Epithelial cell of prostate (primary cell): ENCODE data around the gene PLEKHB1.
"Not testable (repeated sequence)": the region's sequence is repeated elsewhere in the genome, so short reads cannot be mapped to it uniquely, and the experiment has no call there.

Experiments used
- DNase-seq: peaks from one replicate; pipeline ENCODE4 v3.0.0-alpha.2; 2011; ENCODE audit warnings: low read depth, low spot score
- H3K27ac ChIP-seq: fragments of 450-650 bp; 2 replicates; pipeline ENCODE4 v1.5.1; 2017; ENCODE audit warnings: mild to moderate bottlenecking

The PLEKHB1 gene

DNA sequence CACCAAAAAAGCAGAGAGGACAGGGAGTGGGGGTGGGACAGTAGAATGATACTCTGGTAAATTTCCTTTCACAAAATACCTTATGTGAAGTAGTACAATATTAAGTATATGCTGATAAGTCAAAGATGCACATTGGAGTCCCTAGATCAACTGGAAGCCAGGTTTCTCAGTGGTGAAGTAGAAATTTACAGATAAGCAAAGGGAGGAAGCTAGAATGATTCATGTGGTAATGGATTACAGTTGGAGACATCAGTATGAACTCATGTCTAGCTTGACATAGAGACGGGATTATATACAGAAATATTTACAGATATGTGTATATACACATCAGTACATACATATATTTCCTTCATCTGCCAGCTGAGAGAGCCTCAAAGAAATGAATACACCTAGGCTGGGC lies 21.5 kb downstream of the PLEKHB1 start:
- no peak for DNase-seq
- H3K27ac ChIP-seq = no peak overlapping the region

DNA sequence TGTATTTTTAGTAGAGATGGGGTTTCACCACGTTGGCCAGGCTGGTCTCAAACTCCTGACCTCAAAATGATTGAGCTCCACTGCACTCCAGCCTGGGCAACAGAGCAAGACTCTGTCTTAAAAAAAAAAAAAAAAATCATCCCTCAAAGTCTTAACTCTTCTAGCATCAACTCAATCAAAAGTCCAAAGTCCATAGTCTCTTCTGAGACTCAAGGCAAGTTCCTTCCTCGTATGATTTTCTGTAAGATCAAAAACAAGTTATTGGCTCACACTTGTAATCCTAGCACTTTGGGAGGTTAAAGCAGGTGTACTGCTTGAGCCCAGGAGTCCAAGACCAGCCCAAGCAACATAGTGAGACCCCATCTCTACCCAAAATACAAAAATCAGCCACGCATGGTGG lies 24.4 kb downstream of the PLEKHB1 start:
- no peak overlapping the region for H3K27ac ChIP-seq
- no peak for DNase-seq

DNA sequence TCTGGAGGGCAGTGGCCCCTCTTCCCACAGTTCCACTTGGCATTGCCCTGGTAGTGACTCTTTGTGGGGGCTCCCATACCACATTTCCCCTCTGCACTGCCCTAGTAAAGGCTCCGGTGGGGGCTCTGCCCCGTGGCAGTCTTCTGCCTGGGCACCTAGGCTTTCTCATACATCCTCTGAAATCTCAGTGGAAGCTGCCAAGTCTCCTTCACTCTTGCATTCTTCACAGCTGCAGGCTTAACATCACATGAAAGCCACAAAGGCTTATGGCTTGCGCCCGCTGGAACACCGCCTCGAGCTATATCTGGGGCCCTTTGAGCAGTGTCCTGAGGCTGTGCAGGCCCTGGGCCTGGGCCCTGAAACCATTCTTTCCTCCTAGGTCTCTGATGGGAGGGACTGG lies 25.3 kb downstream of the PLEKHB1 start:
- H3K27ac ChIP-seq = no peak overlapping the region
- no peak for DNase-seq

DNA sequence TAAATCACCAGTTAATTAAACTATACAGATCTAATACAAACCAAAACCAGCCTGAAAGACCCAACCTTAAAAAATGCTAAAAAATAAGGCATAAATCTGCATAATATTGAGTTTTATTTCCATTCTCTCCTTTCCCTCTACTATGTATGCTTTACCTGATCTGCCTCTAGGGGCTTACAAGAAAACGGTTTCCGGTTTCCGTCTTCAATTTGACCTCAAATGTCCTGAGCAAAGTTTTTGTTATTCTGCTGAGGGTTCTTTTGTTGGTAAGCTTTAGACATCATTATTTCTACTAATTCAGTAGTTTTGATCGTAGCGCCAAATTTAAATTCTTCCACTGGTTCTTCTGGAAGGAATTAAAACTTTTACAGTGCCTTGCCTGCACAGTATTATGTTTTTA lies 30.2 kb downstream of the PLEKHB1 start:
- DNase-seq = not testable (repeated sequence)

DNA sequence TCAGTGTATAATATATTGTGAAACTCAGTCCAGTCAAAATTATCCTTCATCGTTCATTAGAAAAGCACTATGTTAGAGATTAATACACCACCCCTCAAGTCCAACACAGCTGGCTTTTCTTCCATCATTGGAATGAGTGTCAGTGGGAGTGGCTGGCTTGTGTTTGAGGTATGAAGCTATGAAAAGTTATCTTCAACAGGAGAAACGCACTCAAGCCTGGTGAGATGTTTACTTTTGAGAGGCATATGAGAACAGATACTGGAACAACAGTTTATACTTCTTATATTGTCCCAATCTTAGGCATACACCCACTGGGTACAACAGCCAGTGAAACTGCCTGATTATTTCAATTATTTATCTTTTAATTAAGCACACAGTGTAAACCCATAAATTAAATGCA lies 34.3 kb downstream of the PLEKHB1 start:
- H3K27ac ChIP-seq = no peak overlapping the region
- no peak for DNase-seq

More for the DNA sequence above, 30.2 kb downstream of the PLEKHB1 start:
- H3K27ac ChIP-seq = not testable (repeated sequence)

DNA sequence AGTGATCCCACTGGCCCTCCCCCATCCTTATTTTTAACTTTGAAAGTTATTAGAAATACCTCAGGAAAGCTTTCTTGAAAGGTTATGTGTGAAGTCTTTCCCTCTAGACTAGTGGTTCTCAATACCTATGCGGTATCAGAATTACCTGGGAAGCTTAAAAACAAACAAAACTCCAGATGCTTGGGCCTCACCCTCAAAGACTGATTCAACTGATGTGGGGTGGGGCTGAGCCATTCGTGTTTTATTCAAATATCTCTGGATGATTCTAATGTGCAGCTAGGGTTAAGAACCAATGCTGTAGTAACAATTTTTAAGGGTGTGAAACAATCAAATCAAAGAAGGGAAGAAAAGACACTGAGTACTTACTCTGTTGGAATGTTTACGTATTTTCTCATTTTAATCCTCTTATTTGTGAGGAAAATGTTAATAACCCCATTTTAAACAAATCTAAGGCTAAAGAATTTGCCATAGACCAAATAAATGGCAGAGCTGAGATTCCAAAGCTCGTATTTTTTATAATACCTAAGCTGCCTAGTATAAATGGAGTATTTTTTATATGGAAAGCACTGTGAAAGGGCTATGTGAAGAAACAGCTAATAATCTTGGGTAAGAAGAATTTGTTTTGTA lies 47.6 kb downstream of the PLEKHB1 start:
- H3K27ac ChIP-seq = no peak overlapping the region
- no peak for DNase-seq

DNA sequence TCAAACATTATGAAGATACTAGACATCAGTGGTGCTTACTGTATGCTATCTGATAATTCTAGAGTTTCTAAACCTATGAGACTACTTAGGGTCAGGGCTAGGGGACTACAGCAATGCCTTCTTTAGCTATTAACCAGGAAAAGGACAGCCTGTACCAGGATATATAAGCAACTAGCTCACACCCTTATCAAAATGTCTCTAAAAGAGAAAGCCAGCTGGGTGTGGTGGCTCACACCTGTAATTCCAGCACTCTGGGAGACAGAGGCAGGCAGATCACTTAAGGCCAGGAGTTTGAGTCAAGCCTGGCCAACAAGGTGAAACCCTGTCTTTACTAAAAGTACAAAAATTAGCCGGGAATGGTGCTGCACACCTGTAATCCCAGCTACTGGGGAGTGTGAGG lies 58.7 kb downstream of the PLEKHB1 start:
- no peak for DNase-seq

DNA sequence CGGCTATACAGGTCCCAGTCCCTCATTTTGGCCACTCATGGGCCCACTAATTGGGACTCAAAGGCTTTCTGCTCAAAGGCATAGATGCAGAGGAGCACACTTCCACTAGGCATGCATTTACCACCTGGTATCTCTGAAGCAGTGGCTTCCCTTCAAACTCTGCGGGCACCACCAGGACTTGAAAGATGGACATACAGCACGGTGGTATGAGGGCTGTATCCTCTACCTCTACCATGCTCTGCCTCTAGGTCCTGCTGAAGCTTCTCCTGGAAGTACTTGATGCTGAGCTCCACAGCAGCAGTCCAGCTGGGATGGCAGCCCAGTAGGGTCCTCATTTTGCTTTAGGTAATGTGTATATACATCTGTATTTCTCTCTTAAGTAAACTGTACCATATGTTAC lies 64.6 kb downstream of the PLEKHB1 start:
- no peak for DNase-seq
- H3K27ac ChIP-seq = no peak overlapping the region

More for the DNA sequence above, 58.7 kb downstream of the PLEKHB1 start:
- H3K27ac ChIP-seq = no peak overlapping the region
